Measurements from ENCODE around the gene ELOA. TPM values are rescaled to one million over a fixed set of nuclear protein-coding genes. Genes with fewer than 3 reads are reported as not detected.
A peak's percentile ranks its signal among the peaks of the same experiment; 100 is the strongest.

ELOA gene
- polyA plus RNA-seq, 1 experiment = 30.8 TPM

GRCh38 chr1:23772049-23772853 lies 29.0 kb downstream of the ELOA start:
- ChIA-PET POLR2A (interaction anchor here (0.7 to 1.1 kb wide), 4 partner anchors 29 to 903 kb away, joined by 3 read pairs; partner anchors contain the start of gene ELOA), CTCF (interaction anchor here (0.6 to 2.5 kb wide), 31 partner anchors 8 to 299 kb away, joined by 3 to 43 read pairs (median 4); partner anchors contain the start of gene CNR2)
- H3K27ac ChIP-seq (ENCODE audit: low read depth, low read length) = no peak overlapping the region
- peak; percentile 59 for DNase-seq (ENCODE audit: low read depth, low spot score)
- H3K4me3 ChIP-seq (ENCODE audit: low read depth, low read length) = no peak overlapping the region
- no peaks in the 10 kb centered on the region for H3K9me3 ChIP-seq (ENCODE audit: control insufficient read depth, insufficient read depth, low read length)
- no peaks in the 10 kb centered on the region for H3K27me3 ChIP-seq (ENCODE audit: control insufficient read depth, insufficient read depth, low read length)
- peak; percentile 97 for TF ChIP-seq CTCF (IDR thresholded peaks at IDR 0.05; ENCODE audit: low read depth, low read length)

GRCh38 chr1:23772854-23773242 lies 29.6 kb downstream of the ELOA start:
- ChIA-PET POLR2A (no interaction called here), CTCF (interaction anchor here (1.0 kb wide), 1 partner anchor 11 kb away, joined by 3 read pairs; no protein-coding TSS in a partner anchor)
- no peaks in the 10 kb centered on the region for H3K9me3 ChIP-seq (ENCODE audit: control insufficient read depth, insufficient read depth, low read length)
- no peak overlapping the region for H3K4me3 ChIP-seq (ENCODE audit: low read depth, low read length)
- no peaks in the 10 kb centered on the region for H3K27me3 ChIP-seq (ENCODE audit: control insufficient read depth, insufficient read depth, low read length)
- H3K27ac ChIP-seq (ENCODE audit: low read depth, low read length) = no peak overlapping the region
- no peak for TF ChIP-seq CTCF (IDR thresholded peaks at IDR 0.05; ENCODE audit: low read depth, low read length)
- DNase-seq (ENCODE audit: low read depth, low spot score) = no peak

GRCh38 chr1:23774174-23774880 lies 31.1 kb downstream of the ELOA start:
- POLR2A ChIA-PET = no interaction called here

GRCh38 chr1:23776217-23776616 lies 32.9 kb downstream of the ELOA start:
- Histone ChIP-seq H3K9me3 (ENCODE audit: control insufficient read depth, insufficient read depth, low read length) (no peaks in the 10 kb centered on the region), H3K4me3 (ENCODE audit: low read depth, low read length) (no peak overlapping the region), H3K27ac (ENCODE audit: low read depth, low read length) (no peak overlapping the region), H3K27me3 (ENCODE audit: control insufficient read depth, insufficient read depth, low read length) (no peaks in the 10 kb centered on the region)
- ChIA-PET CTCF (interaction anchor here (1.2 kb wide), 1 partner anchor 140 kb away, joined by 3 read pairs; no protein-coding TSS in a partner anchor), POLR2A (no interaction called here)
- TF ChIP-seq CTCF (IDR thresholded peaks at IDR 0.05; ENCODE audit: low read depth, low read length) = no peak
- DNase-seq (ENCODE audit: low read depth, low spot score) = no peak

More at GRCh38 chr1:23774174-23774880, 31.1 kb downstream of the ELOA start:
- no peak for TF ChIP-seq CTCF (IDR thresholded peaks at IDR 0.05; ENCODE audit: low read depth, low read length)
- Histone ChIP-seq H3K4me3 (ENCODE audit: low read depth, low read length) (no peak overlapping the region), H3K27me3 (ENCODE audit: control insufficient read depth, insufficient read depth, low read length) (no peaks in the 10 kb centered on the region), H3K27ac (ENCODE audit: low read depth, low read length) (no peak overlapping the region), H3K9me3 (ENCODE audit: control insufficient read depth, insufficient read depth, low read length) (no peaks in the 10 kb centered on the region)
- DNase-seq (ENCODE audit: low read depth, low spot score) = no peak
- CTCF ChIA-PET = interaction anchor here (1.0 kb wide), 1 partner anchor 142 kb away, joined by 5 read pairs; no protein-coding TSS in a partner anchor

Measured in AG04450 (cell line).